Activated CD8-positive, alpha-beta T cell treated with anti-CD3 and anti-CD28 coated beads, Interleukin-2, amount 10 ng/mL, durations not matched to agents 7 days and 5 days (primary cell): ENCODE data around the gene SRGAP3. TPM values are rescaled to one million over a fixed set of nuclear protein-coding genes. Genes with fewer than 3 reads are reported as not detected.

Source experiments
- ATAC-seq: fragments of 150-1000 bp; cut with Tn5 transposase; one replicate; pipeline ENCODE4 v1.10.0; 2021; ENCODE audit warnings: moderate library complexity
- CTCF ChIA-PET: fragments of 350-600 bp; sonication (Branson Sonifier 250); formaldehyde crosslinking; loops from one replicate; lab custom pipeline; 2021; ENCODE audit warnings: antibody characterized with exemption; lab: Charles Lee
- POLR2A ChIA-PET: fragments of 350-600 bp; sonication (Branson Sonifier 250); formaldehyde crosslinking; loops from one replicate; lab custom pipeline; 2021; ENCODE audit warnings: antibody characterized with exemption; lab: Charles Lee
- DNase-seq: peaks from one replicate; pipeline ENCODE4 v3.0.0-alpha.2; 2020
- H3K27ac Mint-ChIP-seq: one replicate; pipeline ENCODE4 v1.8.0; 2021; ENCODE audit warnings: mild to moderate bottlenecking, mixed read lengths
- H3K27me3 Mint-ChIP-seq: one replicate; pipeline ENCODE4 v1.8.0; 2021; ENCODE audit warnings: low read depth, mixed read lengths
- H3K36me3 Mint-ChIP-seq: one replicate; pipeline ENCODE4 v1.8.0; 2021; ENCODE audit warnings: low read depth, mixed read lengths
- H3K4me1 Mint-ChIP-seq: one replicate; pipeline ENCODE4 v1.8.0; 2021; ENCODE audit warnings: low read depth, mixed read lengths
- H3K4me3 Mint-ChIP-seq: one replicate; pipeline ENCODE4 v1.8.0; 2021; ENCODE audit warnings: mild to moderate bottlenecking, mixed read lengths
- H3K9me3 Mint-ChIP-seq: one replicate; pipeline ENCODE4 v1.8.0; 2022; ENCODE audit warnings: mixed read lengths; ENCODE audit not compliant: insufficient read depth
- total RNA-seq, 2 experiments: library from RNA; stranded (reverse); gene quantifications; one replicate each; pipeline ENCODE4 v1.2.3, GENCODE V29; 2021

Gene SRGAP3
- total RNA-seq, 2 experiments from 2014 or later, result 5.3 to 5.9 TPM

- ATAC-seq, result no peak
- Mint-ChIP-seq H3K27ac (no peak overlapping the region), H3K4me1 (peaks cover 2% of the 10 kb centered on the region), H3K9me3 (no peaks in the 10 kb centered on the region), H3K4me3 (no peak overlapping the region), H3K36me3 (no peaks in the 10 kb centered on the region), H3K27me3 (peaks cover 22% of the 10 kb centered on the region)
- DNase-seq, result no peak
- ChIA-PET CTCF (no interaction called here), POLR2A (no interaction called here)
Measured at GRCh38 chr3:9196020-9196419, 53.4 kb downstream of the SRGAP3 start.

- Mint-ChIP-seq H3K36me3 (no peaks in the 10 kb centered on the region), H3K27me3 (peaks cover 22% of the 10 kb centered on the region), H3K4me3 (no peak overlapping the region), H3K4me1 (peaks cover 2% of the 10 kb centered on the region), H3K27ac (no peak overlapping the region), H3K9me3 (no peaks in the 10 kb centered on the region)
- no peak for ATAC-seq
- DNase-seq, result no peak
- CTCF ChIA-PET, result no interaction called here
- POLR2A ChIA-PET, result no interaction called here
Measured at GRCh38 chr3:9195390-9195789, 54.1 kb downstream of the SRGAP3 start.

- Mint-ChIP-seq H3K27me3 (peaks cover 26% of the 10 kb centered on the region), H3K4me1 (peaks cover 2% of the 10 kb centered on the region), H3K27ac (no peak overlapping the region), H3K4me3 (no peak overlapping the region), H3K9me3 (no peaks in the 10 kb centered on the region), H3K36me3 (no peaks in the 10 kb centered on the region)
- ATAC-seq (no peak), DNase-seq (no peak)
- POLR2A ChIA-PET, result no interaction called here
- CTCF ChIA-PET, result no interaction called here
Measured at GRCh38 chr3:9194509-9195184, 54.8 kb downstream of the SRGAP3 start.

- Mint-ChIP-seq H3K9me3 (no peaks in the 10 kb centered on the region), H3K36me3 (no peaks in the 10 kb centered on the region), H3K4me3 (no peak overlapping the region), H3K27ac (no peak overlapping the region), H3K4me1 (peaks cover 2% of the 10 kb centered on the region), H3K27me3 (peaks cover 24% of the 10 kb centered on the region)
- ChIA-PET POLR2A (no interaction called here), CTCF (no interaction called here)
- DNase-seq (no peak), ATAC-seq (no peak)
Measured at GRCh38 chr3:9193633-9194195, 55.7 kb downstream of the SRGAP3 start.

- Mint-ChIP-seq H3K9me3 (no peaks in the 10 kb centered on the region), H3K4me1 (peaks cover 2% of the 10 kb centered on the region), H3K4me3 (no peak overlapping the region), H3K27ac (no peak overlapping the region), H3K27me3 (peaks cover 22% of the 10 kb centered on the region), H3K36me3 (no peaks in the 10 kb centered on the region)
- ChIA-PET POLR2A (no interaction called here), CTCF (interaction anchor here (0.7 kb wide), 1 partner anchor 202 kb away, joined by 3 read pairs; no protein-coding TSS in a partner anchor)
- DNase-seq (no peak), ATAC-seq (no peak)
Measured at GRCh38 chr3:9193211-9193610, 56.2 kb downstream of the SRGAP3 start.

GRCh38 chr3:9192248-9193025, 57.0 kb downstream of the SRGAP3 start:
- Mint-ChIP-seq H3K36me3 (no peaks in the 10 kb centered on the region), H3K9me3 (no peaks in the 10 kb centered on the region), H3K4me3 (no peak overlapping the region), H3K27ac (no peak overlapping the region), H3K27me3 (peaks cover 26% of the 10 kb centered on the region), H3K4me1 (peaks cover 2% of the 10 kb centered on the region)
- ChIA-PET CTCF (interaction anchor here (0.7 kb wide), 1 partner anchor 203 kb away, joined by 3 read pairs; no protein-coding TSS in a partner anchor), POLR2A (no interaction called here)
- ATAC-seq, result no peak
- no peak for DNase-seq

- ATAC-seq, result no peak
- Mint-ChIP-seq H3K27ac (no peak overlapping the region), H3K4me3 (no peak overlapping the region), H3K27me3 (peaks cover 18% of the 10 kb centered on the region), H3K36me3 (no peaks in the 10 kb centered on the region), H3K9me3 (no peaks in the 10 kb centered on the region), H3K4me1 (no peaks in the 10 kb centered on the region)
- ChIA-PET POLR2A (no interaction called here), CTCF (interaction anchor here (1.5 kb wide), 1 partner anchor 9 kb away, joined by 5 read pairs; no protein-coding TSS in a partner anchor)
- no peak for DNase-seq
Measured at GRCh38 chr3:9190276-9190675, 59.2 kb downstream of the SRGAP3 start.

GRCh38 chr3:9188583-9188982, 60.9 kb downstream of the SRGAP3 start:
- Mint-ChIP-seq H3K27me3 (peaks cover 18% of the 10 kb centered on the region), H3K27ac (no peak overlapping the region), H3K9me3 (no peaks in the 10 kb centered on the region), H3K36me3 (no peaks in the 10 kb centered on the region), H3K4me3 (no peak overlapping the region), H3K4me1 (no peaks in the 10 kb centered on the region)
- ATAC-seq (no peak), DNase-seq (no peak)
- ChIA-PET POLR2A (no interaction called here), CTCF (no interaction called here)

GRCh38 chr3:9185701-9186100, 63.7 kb downstream of the SRGAP3 start:
- H3K27ac Mint-ChIP-seq, result no peak overlapping the region
- ChIA-PET CTCF (interaction anchor here (0.8 kb wide), 1 partner anchor 14 kb away, joined by 3 read pairs; no protein-coding TSS in a partner anchor), POLR2A (no interaction called here)
- H3K36me3 Mint-ChIP-seq, result no peaks in the 10 kb centered on the region
- ATAC-seq (no peak), DNase-seq (no peak)
- H3K27me3 Mint-ChIP-seq, result peaks cover 18% of the 10 kb centered on the region
- H3K4me1 Mint-ChIP-seq, result peaks cover 9% of the 10 kb centered on the region
- no peaks in the 10 kb centered on the region for H3K9me3 Mint-ChIP-seq
- no peak overlapping the region for H3K4me3 Mint-ChIP-seq

GRCh38 chr3:9185046-9185445, 64.4 kb downstream of the SRGAP3 start:
- no peak for ATAC-seq
- ChIA-PET CTCF (no interaction called here), POLR2A (no interaction called here)
- no peaks in the 10 kb centered on the region for H3K9me3 Mint-ChIP-seq
- DNase-seq, result no peak
- H3K27me3 Mint-ChIP-seq, result peaks cover 18% of the 10 kb centered on the region
- no peaks in the 10 kb centered on the region for H3K36me3 Mint-ChIP-seq
- H3K27ac Mint-ChIP-seq, result no peak overlapping the region
- no peak overlapping the region for H3K4me3 Mint-ChIP-seq
- peaks cover 16% of the 10 kb centered on the region for H3K4me1 Mint-ChIP-seq

GRCh38 chr3:9184461-9184835, 65.0 kb downstream of the SRGAP3 start:
- POLR2A ChIA-PET, result no interaction called here
- CTCF ChIA-PET, result no interaction called here
- no peak for DNase-seq
- H3K27ac Mint-ChIP-seq, result no peak overlapping the region
- H3K4me1 Mint-ChIP-seq, result peaks cover 22% of the 10 kb centered on the region
- ATAC-seq, result no peak
- peaks cover 15% of the 10 kb centered on the region for H3K27me3 Mint-ChIP-seq
- no peaks in the 10 kb centered on the region for H3K9me3 Mint-ChIP-seq
- no peaks in the 10 kb centered on the region for H3K36me3 Mint-ChIP-seq
- no peak overlapping the region for H3K4me3 Mint-ChIP-seq

- Mint-ChIP-seq H3K4me1 (peaks cover 27% of the 10 kb centered on the region), H3K27me3 (peaks cover 15% of the 10 kb centered on the region), H3K4me3 (no peak overlapping the region), H3K36me3 (no peaks in the 10 kb centered on the region), H3K27ac (no peak overlapping the region), H3K9me3 (no peaks in the 10 kb centered on the region)
- no peak for ATAC-seq
- no peak for DNase-seq
- CTCF ChIA-PET, result no interaction called here
- POLR2A ChIA-PET, result no interaction called here
Measured at GRCh38 chr3:9183811-9184460, 65.5 kb downstream of the SRGAP3 start.
